Measurements from ENCODE around the gene B9D2. TPM values are rescaled to one million over a fixed set of nuclear protein-coding genes. Genes with fewer than 3 reads are reported as not detected.
A peak's percentile ranks its signal among the peaks of the same experiment; 100 is the strongest.

B9D2 gene
- total and polyA plus RNA-seq, 7 donors: 7.2 to 14.5 (median 10.1) TPM

- DNase-seq: no peak
- Histone ChIP-seq H3K27ac (peak overlapping the region in 2 of 4 donors; percentile 9 to 95), H3K27me3 (no peaks in the 10 kb centered on the region), H3K4me3 (no peak overlapping the region), H3K36me3 (no peaks in the 10 kb centered on the region), H3K9me3 (no peaks in the 10 kb centered on the region), H3K4me1 (peaks cover 0 to 34% (median 24%) of the 10 kb centered on the region in 4 donors)
- 94% methylated on average over 1 of the region's 1 CpG for WGBS, 2 donors
- TF ChIP-seq POLR2A (IDR thresholded peaks at IDR 0.05) (no peak), POLR2AphosphoS5 (IDR thresholded peaks at IDR 0.05) (no peak), CTCF (IDR thresholded peaks at IDR 0.05) (no peak), EP300 (IDR thresholded peaks at IDR 0.05) (no peak)
- intact Hi-C loops (cut with DNase I): no loop called here
Observed at GRCh38 chr19:41355035-41355434, 8.9 kb downstream of the B9D2 start.

DNA sequence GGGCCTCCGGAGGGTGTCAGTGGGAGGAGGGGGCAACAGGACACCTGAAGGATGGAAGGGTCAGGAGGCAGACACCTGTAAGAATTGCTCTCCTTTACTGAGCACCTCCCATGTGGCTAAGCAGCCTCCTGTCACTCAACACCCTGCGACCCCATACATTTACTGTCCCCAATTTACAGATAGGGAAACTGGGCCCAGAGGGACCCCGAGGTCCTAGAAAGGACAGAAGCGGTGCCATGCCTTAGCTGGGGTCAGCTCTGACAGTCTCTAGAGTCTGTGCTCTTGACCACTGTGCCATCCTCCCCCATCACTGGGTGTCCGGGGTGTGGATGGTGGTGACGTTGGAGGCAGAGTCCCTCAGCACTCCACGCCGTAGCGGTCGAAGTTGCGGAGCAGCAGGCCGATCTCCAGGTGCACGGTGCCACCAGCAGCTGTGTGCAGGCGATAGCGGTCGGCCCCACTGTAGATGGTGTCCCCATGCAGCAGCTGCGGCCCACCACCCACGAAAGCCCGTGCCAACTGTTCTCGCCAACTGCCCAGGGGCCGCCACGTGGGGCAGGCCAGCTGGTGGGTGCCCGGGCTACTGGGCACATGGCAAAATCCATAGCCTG is 9.5 kb downstream of the B9D2 start:
- WGBS, 2 donors: 90 to 92% methylated on average over 23 of the region's 23 CpGs
- H3K27ac ChIP-seq: peak overlapping the region; percentile 87 to 95 (median 94)
- peak overlapping the region; percentile 74 to 85 (median 77) for H3K4me3 ChIP-seq
- peak; percentile 74 for DNase-seq
- H3K36me3 ChIP-seq: no peaks in the 10 kb centered on the region
- intact Hi-C loops (cut with DNase I): loop anchor here (5.0 kb wide), 2 partner anchors 42 to 92 kb away; partner anchors contain the start of genes CCDC97 and HNRNPUL1
- H3K4me1 ChIP-seq: peaks cover 0 to 34% (median 24%) of the 10 kb centered on the region in 4 donors
- H3K27me3 ChIP-seq: no peaks in the 10 kb centered on the region
- no peaks in the 10 kb centered on the region for H3K9me3 ChIP-seq
- TF ChIP-seq POLR2A (IDR thresholded peaks at IDR 0.05): no peak
- no peak for TF ChIP-seq POLR2AphosphoS5 (IDR thresholded peaks at IDR 0.05)
- peak in 2 of 4 experiments; percentile 7 to 17 for TF ChIP-seq CTCF (IDR thresholded peaks at IDR 0.05)
- no peak for TF ChIP-seq EP300 (IDR thresholded peaks at IDR 0.05)

DNA sequence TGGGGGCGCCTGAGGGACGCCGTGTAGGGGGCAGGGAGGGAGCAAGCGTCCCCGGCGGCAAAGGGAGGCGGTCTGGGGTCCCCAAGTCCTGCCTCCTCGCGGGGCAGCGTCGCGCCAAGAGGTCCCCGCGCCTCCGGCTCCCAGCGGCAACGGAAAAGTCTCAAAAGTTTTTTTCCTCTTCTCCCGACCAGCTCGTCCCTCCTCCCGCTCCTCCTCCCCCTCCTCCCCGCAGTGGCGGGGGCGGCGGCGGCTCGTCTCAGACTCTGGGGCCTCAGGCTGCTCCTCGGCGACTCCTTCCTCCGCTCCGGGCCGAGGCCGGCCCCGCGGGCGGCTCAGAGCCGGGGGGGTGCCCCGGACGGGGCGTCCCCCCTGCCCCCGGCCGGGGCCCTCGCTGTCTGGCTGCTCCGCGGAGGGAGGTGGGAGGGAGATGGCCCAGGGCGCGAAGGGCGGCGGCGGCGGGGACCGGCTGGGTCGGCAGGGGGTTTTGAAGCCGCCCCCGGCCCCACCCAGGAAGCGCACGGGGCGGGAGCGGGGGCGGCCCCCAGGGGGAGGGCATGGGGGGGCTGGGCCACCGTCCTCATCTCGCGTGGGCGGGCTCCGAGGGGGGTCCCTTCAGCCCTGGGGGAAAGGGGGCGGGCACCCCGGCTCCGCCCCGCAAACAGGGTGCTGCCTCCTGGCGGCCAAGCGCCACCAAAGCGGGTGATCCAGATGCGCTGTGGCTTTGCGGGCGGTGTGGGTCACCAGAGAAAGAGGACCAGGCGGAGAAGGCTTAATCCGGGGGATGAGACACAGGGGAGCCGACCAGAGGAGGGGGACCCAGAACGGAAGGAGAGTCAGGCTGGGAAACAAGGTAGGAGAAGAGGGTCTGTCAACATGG is 10.2 kb downstream of the B9D2 start, which contains the start of gene TGFB1:
Gene TGFB1 (minus strand): TSS at position 457 of the 877 bp plus-strand sequence. CDS start 878 bp downstream, outside the sequence.
- DNase-seq: peak; percentile 96
- Histone ChIP-seq H3K4me1 (peaks cover 0 to 34% (median 24%) of the 10 kb centered on the region in 4 donors), H3K9me3 (no peaks in the 10 kb centered on the region), H3K27ac (peak within 1 kb of the TSS; percentile 87 to 95 (median 94)), H3K27me3 (no peaks in the 10 kb centered on the region), H3K4me3 (peak within 1 kb of the TSS; percentile 74 to 85 (median 77)), H3K36me3 (no peaks in the 10 kb centered on the region)
- TF ChIP-seq CTCF (IDR thresholded peaks at IDR 0.05): peak; percentile 85 to 88 (median 86)
- TF ChIP-seq POLR2A (IDR thresholded peaks at IDR 0.05): no peak
- peak; percentile 27 to 76 (median 64) for TF ChIP-seq POLR2AphosphoS5 (IDR thresholded peaks at IDR 0.05)
- no peak for TF ChIP-seq EP300 (IDR thresholded peaks at IDR 0.05)
- WGBS, 2 donors: 0 to 1% methylated on average over 78 of the region's 78 CpGs
- intact Hi-C loops (cut with DNase I): loop anchor here (2.0 to 5.0 kb wide), 4 partner anchors 29 to 91 kb away; partner anchors contain the start of genes BCKDHA, CCDC97, EXOSC5 and HNRNPUL1

DNA sequence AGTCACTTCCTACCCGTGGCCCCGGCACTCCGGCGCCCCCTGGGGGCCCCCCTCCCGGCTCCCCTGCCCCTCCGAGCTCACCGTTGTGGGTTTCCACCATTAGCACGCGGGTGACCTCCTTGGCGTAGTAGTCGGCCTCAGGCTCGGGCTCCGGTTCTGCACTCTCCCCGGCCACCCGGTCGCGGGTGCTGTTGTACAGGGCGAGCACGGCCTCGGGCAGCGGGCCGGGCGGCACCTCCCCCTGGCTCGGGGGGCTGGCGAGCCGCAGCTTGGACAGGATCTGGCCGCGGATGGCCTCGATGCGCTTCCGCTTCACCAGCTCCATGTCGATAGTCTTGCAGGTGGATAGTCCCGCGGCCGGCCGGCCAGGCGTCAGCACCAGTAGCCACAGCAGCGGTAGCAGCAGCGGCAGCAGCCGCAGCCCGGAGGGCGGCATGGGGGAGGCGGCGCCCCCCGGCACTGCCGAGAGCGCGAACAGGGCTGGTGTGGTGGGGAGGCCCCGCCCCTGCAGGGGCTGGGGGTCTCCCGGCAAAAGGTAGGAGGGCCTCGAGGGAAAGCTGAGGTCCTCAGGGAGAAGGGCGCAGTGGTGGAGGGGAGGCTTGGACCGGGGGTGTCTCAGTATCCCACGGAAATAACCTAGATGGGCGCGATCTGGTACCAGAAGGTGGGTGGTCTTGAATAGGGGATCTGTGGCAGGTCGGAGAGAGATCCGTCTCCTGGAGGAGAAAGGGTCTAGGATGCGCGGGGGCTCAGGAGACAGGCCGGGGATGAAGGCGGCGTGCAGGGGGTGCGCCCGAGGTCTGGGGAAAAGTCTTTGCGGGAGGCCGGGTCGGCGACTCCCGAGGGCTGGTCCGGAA is 11.1 kb downstream of the B9D2 start:
- TF ChIP-seq POLR2A (IDR thresholded peaks at IDR 0.05) (no peak), EP300 (IDR thresholded peaks at IDR 0.05) (no peak), CTCF (IDR thresholded peaks at IDR 0.05) (peak in 1 of 4 experiments; percentile 37), POLR2AphosphoS5 (IDR thresholded peaks at IDR 0.05) (peak in 1 of 4 donors; percentile 18)
- Histone ChIP-seq H3K4me1 (peaks cover 0 to 34% (median 24%) of the 10 kb centered on the region in 4 donors), H3K9me3 (no peaks in the 10 kb centered on the region), H3K27ac (peak overlapping the region; percentile 87 to 95 (median 94)), H3K4me3 (peak overlapping the region; percentile 74 to 85 (median 77)), H3K36me3 (peaks cover 0 to 4% (median 2%) of the 10 kb centered on the region in 4 donors), H3K27me3 (no peaks in the 10 kb centered on the region)
- intact Hi-C loops (cut with DNase I): loop anchor here (2.0 to 5.0 kb wide), 4 partner anchors 28 to 91 kb away; partner anchors contain the start of genes BCKDHA, CCDC97, EXOSC5 and HNRNPUL1
- WGBS, 2 donors: 1% methylated on average over 71 of the region's 71 CpGs
- DNase-seq: peak; percentile 83
